HG03159 (cell line): ENCODE results near the gene SLC16A6.
A peak's percentile ranks its signal among the peaks of the same experiment; 100 is the strongest.
"Not testable (repeated sequence)": the region's sequence is repeated elsewhere in the genome, so short reads cannot be mapped to it uniquely, and the experiment has no call there.

Source experiments
- ATAC-seq: cut with Tn5 transposase; IDR thresholded peaks from one replicate; pipeline ENCODE4 v1.9.1; 2021; ENCODE audit warnings: mild to moderate bottlenecking, moderate library complexity; ENCODE audit not compliant: unreplicated experiment

The SLC16A6 gene

GRCh38 chr17:68290955-68291835, at the start of gene SLC16A6, which contains the start of gene ARSG:
Gene SLC16A6, minus strand, starts transcription at chr17:68291127. Its CDS starts 12,807 bp downstream, at chr17:68278320.
Gene ARSG, plus strand, starts transcription at chr17:68291495. Its CDS starts 15,999 bp downstream, at chr17:68307494.
- peak; percentile 46 for ATAC-seq

- no peak for ATAC-seq
These were observed 43.5 kb upstream of the SLC16A6 start for GRCh38 chr17:68334393-68334792.

GRCh38 chr17:68331932-68332331, 41.0 kb upstream of the SLC16A6 start:
- ATAC-seq, result not testable (repeated sequence)

GRCh38 chr17:68329331-68329730, 38.4 kb upstream of the SLC16A6 start:
- no peak for ATAC-seq

- ATAC-seq, result no peak
These were observed 37.7 kb upstream of the SLC16A6 start for GRCh38 chr17:68328676-68329075.

- no peak for ATAC-seq
These were observed 37.1 kb upstream of the SLC16A6 start for GRCh38 chr17:68327823-68328557.

GRCh38 chr17:68326681-68327080, 35.8 kb upstream of the SLC16A6 start:
- no peak for ATAC-seq

- ATAC-seq, result no peak
These were observed 35.0 kb upstream of the SLC16A6 start for GRCh38 chr17:68325961-68326360.

- no peak for ATAC-seq
These were observed 33.9 kb upstream of the SLC16A6 start for GRCh38 chr17:68324654-68325336.

GRCh38 chr17:68324114-68324513, 33.2 kb upstream of the SLC16A6 start:
- no peak for ATAC-seq

GRCh38 chr17:68322630-68323029, 31.7 kb upstream of the SLC16A6 start:
- ATAC-seq, result no peak

GRCh38 chr17:68321556-68321954, 30.6 kb upstream of the SLC16A6 start:
- ATAC-seq, result no peak

- ATAC-seq, result no peak
These were observed 30.1 kb upstream of the SLC16A6 start for GRCh38 chr17:68320943-68321555.

GRCh38 chr17:68320311-68320865, 29.5 kb upstream of the SLC16A6 start:
- no peak for ATAC-seq

GRCh38 chr17:68319410-68320162, 28.7 kb upstream of the SLC16A6 start:
- ATAC-seq, result no peak

- ATAC-seq, result no peak
These were observed 27.4 kb upstream of the SLC16A6 start for GRCh38 chr17:68318103-68318991.

- no peak for ATAC-seq
These were observed 26.5 kb upstream of the SLC16A6 start for GRCh38 chr17:68317458-68317857.

- no peak for ATAC-seq
These were observed 25.0 kb upstream of the SLC16A6 start for GRCh38 chr17:68315930-68316329.
